IPS-18a (cell line): ENCODE results near the gene NEK9.
A peak's percentile ranks its signal among the peaks of the same experiment; 100 is the strongest.

Experiments used
- H3K27ac ChIP-seq: one replicate; pipeline ENCODE4 v1.5.1; 2013; ENCODE audit warnings: low read length
- H3K27me3 ChIP-seq: one replicate; pipeline ENCODE4 v1.6.1; 2013; ENCODE audit warnings: mild to moderate bottlenecking, low read length; ENCODE audit not compliant: control insufficient read depth, insufficient read depth
- H3K36me3 ChIP-seq: one replicate; pipeline ENCODE4 v1.6.1; 2013; ENCODE audit warnings: low read depth, low read length; ENCODE audit not compliant: control insufficient read depth
- H3K4me1 ChIP-seq: one replicate; pipeline ENCODE4 v1.6.1; 2013; ENCODE audit warnings: low read depth, low read length; ENCODE audit not compliant: control insufficient read depth
- H3K4me3 ChIP-seq: one replicate; pipeline ENCODE4 v1.5.1; 2013; ENCODE audit warnings: low read length
- H3K9ac ChIP-seq: one replicate; pipeline ENCODE4 v1.6.1; 2013; ENCODE audit warnings: mild to moderate bottlenecking, low read length, moderate library complexity
- H3K9me3 ChIP-seq: one replicate; pipeline ENCODE4 v1.6.1; 2013; ENCODE audit warnings: low read depth, low read length; ENCODE audit not compliant: control insufficient read depth

NEK9 gene

GRCh38 chr14:75126679-75127473 is at the start of gene NEK9:
Gene NEK9, minus strand, starts transcription at chr14:75127048. Its CDS starts 127 bp downstream, at chr14:75126921.
- Histone ChIP-seq H3K4me3 (peak within 1 kb of the TSS; percentile 92), H3K4me1 (peaks cover 7% of the 10 kb centered on the region), H3K9ac (peak within 1 kb of the TSS; percentile 88), H3K27me3 (no peaks in the 10 kb centered on the region), H3K27ac (peak within 1 kb of the TSS; percentile 81), H3K9me3 (no peaks in the 10 kb centered on the region), H3K36me3 (no peaks in the 10 kb centered on the region)

DNA sequence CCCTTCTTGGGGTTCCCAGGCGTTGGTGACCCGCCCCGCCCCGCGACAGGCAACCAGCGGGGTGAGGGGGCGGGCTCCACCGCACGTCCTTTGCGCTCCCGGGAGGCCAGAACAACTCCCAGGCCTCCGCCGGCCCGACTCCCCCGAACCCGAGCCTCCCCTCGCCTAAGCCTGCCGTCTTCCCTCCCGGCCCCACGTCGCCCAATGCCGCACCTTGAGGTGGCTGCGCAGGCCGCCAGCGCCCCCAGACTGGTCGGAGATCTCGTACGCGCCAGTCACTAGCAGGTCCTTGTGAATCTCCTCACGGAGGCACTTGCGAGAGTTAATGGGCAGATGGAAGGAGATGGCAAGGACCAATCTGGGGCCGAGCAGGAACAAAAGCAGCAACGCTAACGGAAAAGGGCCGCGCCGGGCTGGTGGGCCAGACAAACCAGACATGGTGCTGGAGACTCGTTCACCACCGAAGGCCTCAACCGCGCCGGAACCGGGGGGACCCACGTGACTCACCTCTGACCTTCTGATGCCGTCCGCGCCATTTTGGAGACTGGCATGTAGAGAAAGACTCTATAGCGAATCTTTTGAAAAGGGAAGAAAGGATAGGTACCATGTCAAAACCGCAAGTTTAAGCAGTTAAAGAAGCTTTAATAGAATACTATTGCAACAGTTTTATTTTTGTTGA is 49.4 kb upstream of the NEK9 start, which contains the start of gene TMED10:
Gene TMED10, minus strand, starts transcription at position 471 of the 679 bp plus-strand sequence. Its CDS starts 33 bp downstream, at position 438.
- Histone ChIP-seq H3K36me3 (no peaks in the 10 kb centered on the region), H3K27ac (peak within 1 kb of the TSS; percentile 99), H3K4me1 (peaks cover 3% of the 10 kb centered on the region), H3K9ac (peak within 1 kb of the TSS; percentile 93), H3K9me3 (no peaks in the 10 kb centered on the region), H3K27me3 (no peaks in the 10 kb centered on the region), H3K4me3 (peak within 1 kb of the TSS; percentile 75)

GRCh38 chr14:75175677-75176141 is 48.9 kb upstream of the NEK9 start:
- H3K27me3 ChIP-seq = no peaks in the 10 kb centered on the region
- peaks cover 3% of the 10 kb centered on the region for H3K4me1 ChIP-seq
- no peak overlapping the region for H3K27ac ChIP-seq
- peak overlapping the region; percentile 93 for H3K9ac ChIP-seq
- H3K4me3 ChIP-seq = peak overlapping the region; percentile 75
- no peaks in the 10 kb centered on the region for H3K36me3 ChIP-seq
- no peaks in the 10 kb centered on the region for H3K9me3 ChIP-seq

DNA sequence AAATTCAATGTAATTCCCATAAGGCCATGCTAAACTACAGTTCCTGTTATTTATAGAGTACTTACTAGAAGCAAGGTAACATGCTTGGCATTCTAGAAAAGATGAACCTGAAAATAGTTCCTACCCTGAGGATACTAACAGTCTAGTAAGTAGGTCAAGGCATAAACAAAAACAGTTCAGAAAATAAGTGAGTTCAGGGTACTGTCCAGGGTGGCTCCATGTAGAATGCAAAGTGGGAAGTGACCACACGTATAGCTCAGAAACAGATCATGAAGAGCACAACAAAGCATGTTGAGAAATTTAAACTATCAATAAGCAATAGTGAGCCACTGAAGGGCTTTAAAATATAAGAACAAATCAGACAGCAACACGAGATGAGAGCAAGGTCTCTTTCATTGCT is 47.2 kb upstream of the NEK9 start:
- no peaks in the 10 kb centered on the region for H3K9me3 ChIP-seq
- no peaks in the 10 kb centered on the region for H3K36me3 ChIP-seq
- peaks cover 3% of the 10 kb centered on the region for H3K4me1 ChIP-seq
- no peak overlapping the region for H3K9ac ChIP-seq
- H3K27ac ChIP-seq = no peak overlapping the region
- no peaks in the 10 kb centered on the region for H3K27me3 ChIP-seq
- no peak overlapping the region for H3K4me3 ChIP-seq

- peaks cover 3% of the 10 kb centered on the region for H3K4me1 ChIP-seq
- H3K4me3 ChIP-seq = no peak overlapping the region
- H3K27ac ChIP-seq = no peak overlapping the region
- no peaks in the 10 kb centered on the region for H3K27me3 ChIP-seq
- H3K9me3 ChIP-seq = no peaks in the 10 kb centered on the region
- no peaks in the 10 kb centered on the region for H3K36me3 ChIP-seq
- no peak overlapping the region for H3K9ac ChIP-seq
Observed at GRCh38 chr14:75170772-75171171, 43.9 kb upstream of the NEK9 start.

DNA sequence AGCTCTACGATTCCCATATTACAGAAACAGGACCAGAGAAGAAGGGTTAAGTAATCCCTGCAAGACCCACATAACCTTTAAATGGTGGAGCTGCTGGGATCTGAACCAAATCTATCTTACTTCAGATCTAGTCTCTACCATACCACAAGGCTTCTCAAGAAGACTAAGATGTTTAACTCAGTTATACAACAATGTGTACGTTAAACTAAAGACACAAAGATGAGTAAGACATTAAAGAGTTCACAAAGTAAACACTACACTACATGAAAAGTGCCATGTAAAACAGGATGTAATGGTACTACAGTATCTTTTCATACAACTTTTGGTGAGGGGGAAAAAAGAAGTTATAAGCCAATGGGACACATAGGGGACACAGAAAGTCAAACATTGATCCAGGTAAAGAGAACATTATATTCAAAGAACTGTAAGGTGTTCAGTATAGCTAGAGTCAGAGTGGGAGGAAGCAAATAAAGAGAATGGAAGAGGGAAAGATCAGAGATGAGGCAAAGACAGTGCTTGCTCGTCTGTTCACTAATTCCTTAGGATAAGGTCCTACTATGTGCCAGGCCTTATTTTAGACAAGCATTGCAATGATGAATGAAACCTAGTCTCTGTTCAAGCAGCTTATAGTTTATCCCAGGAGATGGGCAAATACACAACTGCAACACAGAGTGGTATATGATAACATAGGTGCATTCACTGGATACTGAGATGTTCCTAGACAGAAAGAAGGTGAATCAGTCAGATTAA is 41.9 kb upstream of the NEK9 start:
- no peaks in the 10 kb centered on the region for H3K4me1 ChIP-seq
- H3K9me3 ChIP-seq = no peaks in the 10 kb centered on the region
- no peaks in the 10 kb centered on the region for H3K36me3 ChIP-seq
- H3K4me3 ChIP-seq = no peak overlapping the region
- H3K9ac ChIP-seq = no peak overlapping the region
- no peaks in the 10 kb centered on the region for H3K27me3 ChIP-seq
- no peak overlapping the region for H3K27ac ChIP-seq

DNA sequence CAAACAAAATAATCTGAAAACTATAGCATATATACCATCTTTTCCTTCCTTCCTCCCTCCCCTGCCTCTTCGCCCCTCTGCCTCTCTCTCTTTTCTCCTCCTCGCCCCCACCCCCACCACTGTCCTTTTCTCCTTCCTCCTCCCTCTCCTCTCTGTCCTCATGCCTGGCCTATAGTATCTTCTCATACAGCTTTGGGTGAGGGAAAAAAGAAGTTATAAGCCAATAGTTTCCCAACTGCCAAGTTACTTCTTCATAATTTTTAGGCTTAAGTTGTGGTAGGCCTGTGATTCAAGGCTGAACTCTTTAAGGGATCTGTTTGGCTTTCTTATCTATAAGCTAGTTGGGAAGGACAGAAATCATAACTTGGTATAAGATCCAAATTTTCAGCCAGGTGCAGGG is 40.5 kb upstream of the NEK9 start:
- Histone ChIP-seq H3K27ac (no peak overlapping the region), H3K27me3 (no peaks in the 10 kb centered on the region), H3K9ac (no peak overlapping the region), H3K9me3 (no peaks in the 10 kb centered on the region), H3K4me1 (no peaks in the 10 kb centered on the region), H3K4me3 (no peak overlapping the region), H3K36me3 (no peaks in the 10 kb centered on the region)

- no peaks in the 10 kb centered on the region for H3K9me3 ChIP-seq
- no peaks in the 10 kb centered on the region for H3K36me3 ChIP-seq
- H3K27ac ChIP-seq = no peak overlapping the region
Observed at GRCh38 chr14:75165586-75166391, 38.9 kb upstream of the NEK9 start.

GRCh38 chr14:75164809-75165208 is 38.0 kb upstream of the NEK9 start:
- no peak overlapping the region for H3K27ac ChIP-seq
- no peak overlapping the region for H3K4me3 ChIP-seq
- no peaks in the 10 kb centered on the region for H3K4me1 ChIP-seq
- H3K27me3 ChIP-seq = no peaks in the 10 kb centered on the region
- H3K9ac ChIP-seq = no peak overlapping the region
- H3K9me3 ChIP-seq = no peaks in the 10 kb centered on the region
- H3K36me3 ChIP-seq = no peaks in the 10 kb centered on the region

More at GRCh38 chr14:75165586-75166391, 38.9 kb upstream of the NEK9 start:
- Histone ChIP-seq H3K9ac (no peak overlapping the region), H3K4me1 (no peaks in the 10 kb centered on the region), H3K27me3 (no peaks in the 10 kb centered on the region), H3K4me3 (no peak overlapping the region)

- no peaks in the 10 kb centered on the region for H3K27me3 ChIP-seq
- H3K27ac ChIP-seq = no peak overlapping the region
- H3K9me3 ChIP-seq = no peaks in the 10 kb centered on the region
- H3K4me3 ChIP-seq = no peak overlapping the region
- H3K36me3 ChIP-seq = no peaks in the 10 kb centered on the region
- H3K9ac ChIP-seq = no peak overlapping the region
- H3K4me1 ChIP-seq = no peaks in the 10 kb centered on the region
Observed at GRCh38 chr14:75163677-75164076, 36.8 kb upstream of the NEK9 start.

- Histone ChIP-seq H3K27ac (no peak overlapping the region), H3K4me1 (no peaks in the 10 kb centered on the region), H3K9ac (no peak overlapping the region)
Observed at GRCh38 chr14:75162631-75163030, 35.8 kb upstream of the NEK9 start.

More at GRCh38 chr14:75162631-75163030, 35.8 kb upstream of the NEK9 start:
- no peak overlapping the region for H3K4me3 ChIP-seq
- no peaks in the 10 kb centered on the region for H3K27me3 ChIP-seq
- H3K36me3 ChIP-seq = no peaks in the 10 kb centered on the region
- no peaks in the 10 kb centered on the region for H3K9me3 ChIP-seq
